ENCODE data around the gene SH3TC2. TPM values are rescaled to one million over a fixed set of nuclear protein-coding genes. Genes with fewer than 3 reads are reported as not detected.

SH3TC2 gene
- total RNA-seq, 1 experiment from 2014 or later: not detected

DNA sequence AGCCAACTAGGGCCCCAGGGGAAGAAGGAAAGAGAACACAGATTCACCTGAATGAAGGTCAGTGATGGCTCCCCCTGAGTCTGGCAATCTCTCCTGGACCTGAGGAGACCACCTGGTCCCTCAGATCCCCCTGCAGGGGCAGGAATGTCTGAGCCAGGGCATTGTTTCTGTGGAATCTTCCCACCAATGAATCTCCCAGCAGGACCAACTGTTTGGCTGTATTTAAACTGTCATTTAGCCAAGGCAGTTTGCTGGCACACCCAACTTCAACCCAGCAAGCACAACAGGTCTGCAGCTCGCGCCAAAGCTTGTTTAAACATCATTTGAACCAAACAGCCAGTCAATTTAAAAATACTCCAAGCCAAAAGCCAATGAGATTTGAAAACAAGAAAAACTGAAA lies 92.6 kb downstream of the SH3TC2 start:
- no peak for DNase-seq

DNA sequence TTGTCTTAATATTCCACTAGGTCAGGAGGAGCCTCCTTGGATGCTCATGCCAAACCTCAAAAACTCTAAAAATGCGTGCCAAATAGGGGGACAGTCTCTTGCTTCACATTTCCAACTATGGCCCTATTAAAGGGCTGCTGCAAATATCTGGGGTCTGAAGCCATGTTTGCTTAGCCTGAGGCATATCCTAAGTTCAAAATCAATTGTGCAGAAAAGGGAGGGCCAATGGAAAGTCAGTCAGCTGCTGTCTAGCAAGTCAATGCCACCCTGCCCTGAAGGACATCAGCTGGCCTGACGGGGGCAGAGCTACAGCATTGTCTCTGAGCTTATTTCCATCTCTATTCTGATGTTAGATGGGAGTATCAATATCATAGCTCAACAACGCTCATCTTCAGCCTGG lies 93.6 kb downstream of the SH3TC2 start:
- H3K79me2 ChIP-seq (ENCODE audit: low read length): no peaks in the 10 kb centered on the region
- no peak overlapping the region for H3K27ac ChIP-seq (ENCODE audit: low read length)
- H3K4me3 ChIP-seq (ENCODE audit: low read length): no peak overlapping the region
- H3K9me3 ChIP-seq (ENCODE audit: low read length): no peaks in the 10 kb centered on the region
- no peaks in the 10 kb centered on the region for H3K36me3 ChIP-seq (ENCODE audit: insufficient read depth, low read length)
- no peaks in the 10 kb centered on the region for H3K27me3 ChIP-seq (ENCODE audit: low read length)
- H4K20me1 ChIP-seq (ENCODE audit: insufficient read depth, low read depth, low read length): no peaks in the 10 kb centered on the region
- H3K4me1 ChIP-seq (ENCODE audit: low read length): peaks cover 5% of the 10 kb centered on the region
- DNase-seq: no peak
- no peaks in the 10 kb centered on the region for H3K9me2 ChIP-seq (replicated peaks; ENCODE audit: insufficient read depth, low read length)
- no peak overlapping the region for H2AFZ ChIP-seq (ENCODE audit: low read length)
- no peak overlapping the region for H3K4me2 ChIP-seq (ENCODE audit: low read depth, low read length, poor library complexity, severe bottlenecking)
- no peak overlapping the region for H3K9ac ChIP-seq (ENCODE audit: low read length)

More for the DNA sequence above, 92.6 kb downstream of the SH3TC2 start:
- Histone ChIP-seq H4K20me1 (ENCODE audit: insufficient read depth, low read depth, low read length) (no peaks in the 10 kb centered on the region), H3K79me2 (ENCODE audit: low read length) (no peaks in the 10 kb centered on the region), H3K4me2 (ENCODE audit: low read depth, low read length, poor library complexity, severe bottlenecking) (no peak overlapping the region), H3K27ac (ENCODE audit: low read length) (no peak overlapping the region), H3K9ac (ENCODE audit: low read length) (no peak overlapping the region), H3K4me1 (ENCODE audit: low read length) (peaks cover 5% of the 10 kb centered on the region), H3K9me3 (ENCODE audit: low read length) (no peaks in the 10 kb centered on the region), H3K36me3 (ENCODE audit: insufficient read depth, low read length) (no peaks in the 10 kb centered on the region), H3K4me3 (ENCODE audit: low read length) (no peak overlapping the region), H3K9me2 (replicated peaks; ENCODE audit: insufficient read depth, low read length) (no peaks in the 10 kb centered on the region), H2AFZ (ENCODE audit: low read length) (no peak overlapping the region), H3K27me3 (ENCODE audit: low read length) (no peaks in the 10 kb centered on the region)

DNA sequence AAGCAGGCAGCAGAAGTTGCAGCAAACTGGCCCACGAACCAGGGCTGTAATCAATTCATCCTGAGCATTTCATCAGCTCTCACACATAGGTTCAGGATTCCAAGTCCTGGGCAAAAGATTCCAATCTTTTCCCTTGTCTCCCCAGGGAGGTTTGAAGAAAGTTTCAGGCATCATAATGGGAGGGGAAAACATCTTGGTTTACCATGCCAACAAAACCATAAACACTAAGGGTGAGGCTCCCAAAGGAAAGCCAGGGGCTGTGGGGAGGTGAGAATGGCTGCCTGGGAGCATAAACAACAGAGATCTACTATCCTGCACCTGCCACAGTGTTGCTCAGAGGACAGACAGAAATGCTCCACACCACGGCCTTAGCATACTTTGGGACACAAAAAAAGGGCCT lies 94.6 kb downstream of the SH3TC2 start:
- no peak overlapping the region for H3K27ac ChIP-seq (ENCODE audit: low read length)

DNA sequence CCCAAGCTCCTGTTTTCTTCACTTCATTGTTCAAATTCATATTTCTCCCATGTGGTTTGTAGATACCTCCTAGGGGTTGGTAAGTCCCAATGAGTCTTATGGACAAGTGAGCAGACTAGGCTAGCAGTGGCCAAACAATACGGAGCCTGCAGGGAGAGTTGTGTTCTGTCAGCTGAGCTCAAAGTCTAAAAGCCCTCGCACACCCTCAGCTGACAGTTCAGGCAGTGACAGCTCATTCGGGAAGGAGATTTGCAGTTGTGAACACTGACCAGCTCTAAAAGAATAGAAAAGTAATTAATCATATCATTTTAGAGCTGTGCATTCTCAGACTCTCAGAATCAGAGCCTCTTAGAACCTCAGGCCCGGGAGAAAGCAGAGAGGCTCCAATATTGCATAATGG lies 95.1 kb downstream of the SH3TC2 start:
- H3K36me3 ChIP-seq (ENCODE audit: insufficient read depth, low read length): no peaks in the 10 kb centered on the region
- DNase-seq: no peak
- H3K9ac ChIP-seq (ENCODE audit: low read length): no peak overlapping the region
- H3K79me2 ChIP-seq (ENCODE audit: low read length): no peaks in the 10 kb centered on the region
- no peaks in the 10 kb centered on the region for H3K9me2 ChIP-seq (replicated peaks; ENCODE audit: insufficient read depth, low read length)
- no peaks in the 10 kb centered on the region for H3K27me3 ChIP-seq (ENCODE audit: low read length)
- peaks cover 5% of the 10 kb centered on the region for H3K4me1 ChIP-seq (ENCODE audit: low read length)
- H2AFZ ChIP-seq (ENCODE audit: low read length): no peak overlapping the region
- H3K9me3 ChIP-seq (ENCODE audit: low read length): no peaks in the 10 kb centered on the region
- H3K4me3 ChIP-seq (ENCODE audit: low read length): no peak overlapping the region
- no peaks in the 10 kb centered on the region for H4K20me1 ChIP-seq (ENCODE audit: insufficient read depth, low read depth, low read length)
- no peak overlapping the region for H3K27ac ChIP-seq (ENCODE audit: low read length)
- no peak overlapping the region for H3K4me2 ChIP-seq (ENCODE audit: low read depth, low read length, poor library complexity, severe bottlenecking)

More for the DNA sequence above, 94.6 kb downstream of the SH3TC2 start:
- H3K4me3 ChIP-seq (ENCODE audit: low read length): no peak overlapping the region
- no peaks in the 10 kb centered on the region for H3K9me3 ChIP-seq (ENCODE audit: low read length)
- H3K9ac ChIP-seq (ENCODE audit: low read length): no peak overlapping the region
- DNase-seq: no peak
- H3K9me2 ChIP-seq (replicated peaks; ENCODE audit: insufficient read depth, low read length): no peaks in the 10 kb centered on the region
- peaks cover 5% of the 10 kb centered on the region for H3K4me1 ChIP-seq (ENCODE audit: low read length)
- H3K27me3 ChIP-seq (ENCODE audit: low read length): no peaks in the 10 kb centered on the region
- no peak overlapping the region for H3K4me2 ChIP-seq (ENCODE audit: low read depth, low read length, poor library complexity, severe bottlenecking)
- H2AFZ ChIP-seq (ENCODE audit: low read length): no peak overlapping the region
- H3K36me3 ChIP-seq (ENCODE audit: insufficient read depth, low read length): no peaks in the 10 kb centered on the region
- H3K79me2 ChIP-seq (ENCODE audit: low read length): no peaks in the 10 kb centered on the region
- no peaks in the 10 kb centered on the region for H4K20me1 ChIP-seq (ENCODE audit: insufficient read depth, low read depth, low read length)

DNA sequence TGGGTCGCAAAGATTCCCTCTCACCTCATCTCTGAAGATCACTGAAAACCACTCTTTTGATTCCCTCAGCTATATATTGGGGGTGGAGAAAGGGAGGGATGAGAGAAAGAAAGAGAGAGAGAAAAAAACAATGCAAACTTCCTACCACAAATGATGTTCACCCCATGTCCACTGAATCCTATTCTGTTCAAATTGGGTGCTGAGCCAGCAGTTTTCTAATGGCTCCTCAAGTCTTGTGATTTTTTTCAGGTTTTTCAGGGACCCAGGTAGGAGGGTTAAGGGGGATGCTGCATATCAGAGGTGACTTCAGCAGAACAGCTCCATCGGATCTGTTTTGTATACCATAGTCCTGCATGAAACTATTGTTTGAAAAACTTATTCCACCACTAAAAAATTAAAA lies 95.9 kb downstream of the SH3TC2 start:
- no peak overlapping the region for H2AFZ ChIP-seq (ENCODE audit: low read length)
- H4K20me1 ChIP-seq (ENCODE audit: insufficient read depth, low read depth, low read length): no peaks in the 10 kb centered on the region
- no peaks in the 10 kb centered on the region for H3K79me2 ChIP-seq (ENCODE audit: low read length)
- H3K4me1 ChIP-seq (ENCODE audit: low read length): peaks cover 5% of the 10 kb centered on the region
- no peak overlapping the region for H3K27ac ChIP-seq (ENCODE audit: low read length)
- no peak overlapping the region for H3K9ac ChIP-seq (ENCODE audit: low read length)
- H3K9me3 ChIP-seq (ENCODE audit: low read length): no peaks in the 10 kb centered on the region
- no peak overlapping the region for H3K4me2 ChIP-seq (ENCODE audit: low read depth, low read length, poor library complexity, severe bottlenecking)
- no peaks in the 10 kb centered on the region for H3K9me2 ChIP-seq (replicated peaks; ENCODE audit: insufficient read depth, low read length)
- no peak overlapping the region for H3K4me3 ChIP-seq (ENCODE audit: low read length)
- no peaks in the 10 kb centered on the region for H3K27me3 ChIP-seq (ENCODE audit: low read length)
- no peak for DNase-seq
- H3K36me3 ChIP-seq (ENCODE audit: insufficient read depth, low read length): no peaks in the 10 kb centered on the region

DNA sequence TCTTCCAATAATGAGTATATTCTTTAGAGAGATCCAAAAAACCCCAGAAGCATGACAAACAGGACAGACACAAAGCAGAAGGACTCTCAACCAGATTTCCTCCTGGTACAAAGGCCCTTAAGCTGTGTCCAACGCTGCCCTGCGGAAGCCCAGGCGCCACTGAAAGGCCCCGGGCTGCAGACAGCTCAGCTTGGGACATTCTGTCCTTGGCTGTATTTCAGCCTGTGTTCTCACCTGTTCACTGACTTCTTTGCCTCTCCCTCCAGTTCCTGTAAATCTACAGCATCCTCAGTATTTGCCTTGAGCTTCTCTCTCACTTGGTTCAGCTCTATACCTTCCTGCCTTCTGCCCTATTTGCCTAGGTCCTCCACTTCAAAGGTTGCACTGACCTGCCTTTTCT lies 96.5 kb downstream of the SH3TC2 start:
- Histone ChIP-seq H3K9me3 (ENCODE audit: low read length) (no peaks in the 10 kb centered on the region), H3K9me2 (replicated peaks; ENCODE audit: insufficient read depth, low read length) (no peaks in the 10 kb centered on the region), H2AFZ (ENCODE audit: low read length) (no peak overlapping the region), H3K4me1 (ENCODE audit: low read length) (peaks cover 5% of the 10 kb centered on the region), H3K36me3 (ENCODE audit: insufficient read depth, low read length) (no peaks in the 10 kb centered on the region), H3K79me2 (ENCODE audit: low read length) (no peaks in the 10 kb centered on the region), H4K20me1 (ENCODE audit: insufficient read depth, low read depth, low read length) (no peaks in the 10 kb centered on the region), H3K4me2 (ENCODE audit: low read depth, low read length, poor library complexity, severe bottlenecking) (no peak overlapping the region), H3K27ac (ENCODE audit: low read length) (no peak overlapping the region), H3K9ac (ENCODE audit: low read length) (no peak overlapping the region), H3K27me3 (ENCODE audit: low read length) (no peaks in the 10 kb centered on the region), H3K4me3 (ENCODE audit: low read length) (no peak overlapping the region)
- DNase-seq: no peak

DNA sequence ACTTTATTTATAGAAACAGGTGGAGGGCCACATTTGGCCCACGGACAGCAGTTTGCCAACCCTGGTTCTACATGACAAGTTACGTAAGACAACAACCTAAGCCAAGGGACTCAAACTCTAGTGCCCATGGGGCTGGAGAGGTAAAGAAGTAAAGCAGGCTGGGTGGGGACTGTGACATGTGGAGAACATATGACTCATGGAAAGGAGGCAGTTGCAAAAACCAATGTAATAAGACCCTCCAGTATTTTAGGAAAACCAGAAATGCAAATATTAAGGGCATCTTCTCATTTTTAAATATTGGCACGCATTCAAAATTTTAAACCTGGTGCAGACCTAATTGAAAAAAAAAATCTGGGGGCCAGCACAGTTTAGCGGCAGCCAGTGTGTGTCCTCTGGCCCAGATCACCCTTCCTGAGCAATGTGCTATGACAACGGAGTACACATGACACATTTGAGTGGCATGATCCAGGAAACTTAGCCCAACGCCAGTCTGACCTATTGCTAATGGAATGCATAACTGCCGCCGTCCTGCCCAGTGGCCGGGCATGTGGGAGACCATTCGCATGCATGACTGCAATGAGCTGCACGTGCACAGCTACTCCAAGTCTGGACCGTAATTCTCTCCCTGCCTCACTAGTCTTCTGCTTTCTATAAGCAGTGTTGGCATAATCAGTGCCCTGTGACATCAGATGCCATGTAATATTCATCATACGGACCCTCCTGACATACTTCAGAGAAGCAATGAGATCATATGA lies 97.2 kb downstream of the SH3TC2 start:
- H2AFZ ChIP-seq (ENCODE audit: low read length): no peak overlapping the region

DNA sequence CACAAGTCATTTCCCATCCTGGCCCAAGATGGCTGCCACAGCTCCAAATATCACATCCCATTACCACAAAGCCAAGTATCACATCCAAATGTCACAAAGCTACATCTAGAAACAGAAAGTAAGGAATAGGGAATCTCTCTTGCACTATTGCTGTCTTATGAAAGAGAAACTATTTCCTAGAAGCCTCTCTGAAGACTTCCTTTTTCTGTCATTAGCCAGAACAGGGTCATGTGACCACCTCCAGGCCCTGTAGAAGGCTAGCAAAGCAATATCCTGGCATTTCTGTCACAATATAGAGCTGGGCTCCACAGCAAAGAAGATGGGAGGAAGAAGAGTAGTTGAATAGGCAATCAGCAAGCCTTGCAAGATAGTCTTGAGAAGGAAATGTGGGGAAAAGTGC lies 99.2 kb downstream of the SH3TC2 start:
- no peak overlapping the region for H3K9ac ChIP-seq (ENCODE audit: low read length)

More for the DNA sequence above, 97.2 kb downstream of the SH3TC2 start:
- Histone ChIP-seq H3K36me3 (ENCODE audit: insufficient read depth, low read length) (no peaks in the 10 kb centered on the region), H3K4me3 (ENCODE audit: low read length) (no peak overlapping the region), H3K9me3 (ENCODE audit: low read length) (no peaks in the 10 kb centered on the region), H3K27ac (ENCODE audit: low read length) (no peak overlapping the region), H3K4me1 (ENCODE audit: low read length) (peaks cover 5% of the 10 kb centered on the region), H4K20me1 (ENCODE audit: insufficient read depth, low read depth, low read length) (no peaks in the 10 kb centered on the region), H3K9ac (ENCODE audit: low read length) (no peak overlapping the region), H3K79me2 (ENCODE audit: low read length) (no peaks in the 10 kb centered on the region), H3K4me2 (ENCODE audit: low read depth, low read length, poor library complexity, severe bottlenecking) (no peak overlapping the region), H3K9me2 (replicated peaks; ENCODE audit: insufficient read depth, low read length) (no peaks in the 10 kb centered on the region), H3K27me3 (ENCODE audit: low read length) (no peaks in the 10 kb centered on the region)
- no peak for DNase-seq

More for the DNA sequence above, 99.2 kb downstream of the SH3TC2 start:
- DNase-seq: peak; percentile 62
- Histone ChIP-seq H3K9me2 (replicated peaks; ENCODE audit: insufficient read depth, low read length) (no peaks in the 10 kb centered on the region), H3K27me3 (ENCODE audit: low read length) (no peaks in the 10 kb centered on the region), H3K36me3 (ENCODE audit: insufficient read depth, low read length) (no peaks in the 10 kb centered on the region), H3K27ac (ENCODE audit: low read length) (no peak overlapping the region), H3K4me1 (ENCODE audit: low read length) (peaks cover 13% of the 10 kb centered on the region), H3K79me2 (ENCODE audit: low read length) (no peaks in the 10 kb centered on the region), H3K4me2 (ENCODE audit: low read depth, low read length, poor library complexity, severe bottlenecking) (no peak overlapping the region), H3K9me3 (ENCODE audit: low read length) (no peaks in the 10 kb centered on the region), H3K4me3 (ENCODE audit: low read length) (no peak overlapping the region), H4K20me1 (ENCODE audit: insufficient read depth, low read depth, low read length) (no peaks in the 10 kb centered on the region), H2AFZ (ENCODE audit: low read length) (no peak overlapping the region)

All from Karpas-422 (cell line).